Thyroid gland (tissue), 4 donors: ENCODE measurements around the gene MRC2.

Experiments used
- CTCF ChIP-seq, 6 experiments: fragments of 200-600 bp in 3 of 6; fragments of 450-650 bp in 3 of 6; sonication (generic) in 3 of 6; IDR thresholded peaks; one replicate each; pipeline ENCODE4 v1.5.1; 2016 to 2019; ENCODE audit warnings: antibody characterized with exemption in 6 of 6, mild to moderate bottlenecking in 2 of 6, inconsistent platforms in 1 of 6, moderate library complexity in 1 of 6
- POLR2A ChIP-seq, 2 donors: fragments of 450-650 bp; IDR thresholded peaks; one replicate each; pipeline ENCODE4 v1.6.1; 2017; ENCODE audit warnings: antibody characterized with exemption in 2 of 2, mild to moderate bottlenecking in 2 of 2, moderate library complexity in 1 of 2

GRCh38 chr17:62653826-62654761, 26.6 kb downstream of the MRC2 start:
- TF ChIP-seq CTCF (IDR thresholded peaks at IDR 0.05) = no peak
- TF ChIP-seq POLR2A (IDR thresholded peaks at IDR 0.05) = no peak
